ENCODE results near the gene AHNAK2. TPM values are rescaled to one million over a fixed set of nuclear protein-coding genes. Genes with fewer than 3 reads are reported as not detected.
"Not testable (repeated sequence)": the region's sequence is repeated elsewhere in the genome, so short reads cannot be mapped to it uniquely, and the experiment has no call there.

AHNAK2 gene
- total and polyA plus RNA-seq, 2 experiments from 2014 or later, result 38.3 to 58.0 TPM

GRCh38 chr14:104923640-104924420 is 54.3 kb downstream of the AHNAK2 start:
- TF ChIP-seq EZH2phosphoT487 (IDR thresholded peaks at IDR 0.05; ENCODE audit: insufficient read depth, low read depth) (no peak), EZH2 (IDR thresholded peaks at IDR 0.05; ENCODE audit: insufficient read depth, poor library complexity, severe bottlenecking) (no peak)
- Histone ChIP-seq H3K79me2 (ENCODE audit: insufficient read depth) (no peaks in the 10 kb centered on the region), H3K27me3 (replicated peaks; ENCODE audit: insufficient read depth) (0 out of 2 replicates have a peak, but pooled peaks cover 6% of the 10 kb centered on the region), H3K4me2 (ENCODE audit: unreplicated experiment) (no peak overlapping the region), H2AFZ (no peak overlapping the region), H3K9me3 (ENCODE audit: low read depth) (no peaks in the 10 kb centered on the region), H4K20me1 (ENCODE audit: insufficient read depth) (no peaks in the 10 kb centered on the region), H3K27ac (no peak overlapping the region), H3K4me3 (no peak overlapping the region), H3K4me1 (ENCODE audit: insufficient read depth) (no peaks in the 10 kb centered on the region), H3F3A (ENCODE audit: insufficient read depth) (no peaks in the 10 kb centered on the region), H3K36me3 (ENCODE audit: low read depth) (no peaks in the 10 kb centered on the region), H3K9me2 (ENCODE audit: insufficient read depth) (no peaks in the 10 kb centered on the region), H3K9ac (no peak overlapping the region)
- WGBS, 2 experiments (ENCODE audit: low coverage in 1 of 2, low lambda C conversion rate in 2 of 2, missing lambda C conversion rate in 2 of 2), result 68 to 80% methylated on average over 4 of the region's 4 CpGs
- in situ Hi-C loops (cut with MboI), result no loop called here
- no peak for DNase-seq

- TF ChIP-seq EZH2 (IDR thresholded peaks at IDR 0.05; ENCODE audit: insufficient read depth, poor library complexity, severe bottlenecking) (no peak), EZH2phosphoT487 (IDR thresholded peaks at IDR 0.05; ENCODE audit: insufficient read depth, low read depth) (no peak)
- Histone ChIP-seq H3K36me3 (ENCODE audit: low read depth) (no peaks in the 10 kb centered on the region), H2AFZ (no peak overlapping the region), H3K27me3 (replicated peaks; ENCODE audit: insufficient read depth) (peaks cover 20% of the 10 kb centered on the region), H3K9me2 (ENCODE audit: insufficient read depth) (no peaks in the 10 kb centered on the region), H3K4me3 (no peak overlapping the region), H3K27ac (no peak overlapping the region), H4K20me1 (ENCODE audit: insufficient read depth) (no peaks in the 10 kb centered on the region), H3F3A (ENCODE audit: insufficient read depth) (no peaks in the 10 kb centered on the region), H3K79me2 (ENCODE audit: insufficient read depth) (no peaks in the 10 kb centered on the region), H3K4me2 (ENCODE audit: unreplicated experiment) (no peak overlapping the region), H3K9ac (no peak overlapping the region), H3K4me1 (ENCODE audit: insufficient read depth) (no peaks in the 10 kb centered on the region), H3K9me3 (ENCODE audit: low read depth) (no peaks in the 10 kb centered on the region)
- DNase-seq, result no peak
- in situ Hi-C loops (cut with MboI), result no loop called here
- WGBS, 2 experiments (ENCODE audit: low coverage in 1 of 2, low lambda C conversion rate in 2 of 2, missing lambda C conversion rate in 2 of 2), result 53 to 59% methylated on average over 3 of the region's 3 CpGs
These were observed 58.2 kb downstream of the AHNAK2 start for GRCh38 chr14:104919993-104920315.

DNA sequence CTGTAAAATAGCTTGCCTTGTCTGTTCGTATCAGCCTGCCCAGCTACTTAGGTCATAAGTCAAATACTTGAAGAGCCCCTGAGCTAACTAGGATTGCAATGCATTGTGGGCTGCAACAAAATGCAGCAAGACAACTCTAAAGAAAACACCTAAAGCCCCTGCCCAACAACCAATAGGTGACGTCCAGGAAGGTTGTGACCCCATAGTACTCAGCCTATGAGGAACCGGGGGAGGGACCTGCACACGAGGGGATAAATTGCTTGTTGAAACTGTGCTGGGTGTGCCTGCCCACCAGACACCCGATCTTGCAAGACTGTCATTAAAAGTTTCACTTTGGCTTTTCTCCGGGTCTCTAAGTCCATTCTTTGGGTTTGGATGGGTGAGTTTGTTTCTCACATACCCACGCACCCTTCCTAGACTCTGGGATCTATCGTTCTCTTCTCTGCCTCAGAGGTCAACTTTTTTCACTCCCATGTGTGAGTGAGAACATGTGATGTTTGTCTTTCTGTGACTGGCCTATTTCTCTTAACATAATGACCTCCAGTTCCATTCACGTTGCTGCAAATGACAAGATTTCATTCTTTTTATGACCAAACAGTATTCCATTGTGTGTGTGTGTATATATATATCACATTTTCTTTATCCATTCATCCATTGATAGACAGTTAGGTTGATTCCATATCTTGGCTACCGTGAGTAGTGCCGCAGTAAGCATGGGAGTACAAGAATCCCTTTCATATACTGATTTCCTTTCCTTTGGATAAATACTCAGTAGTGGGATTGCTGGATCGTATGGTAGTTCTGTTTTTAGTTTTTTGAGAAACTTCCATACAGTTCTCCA is 58.8 kb downstream of the AHNAK2 start:
- H3K4me1 ChIP-seq (ENCODE audit: insufficient read depth); H3K79me2 ChIP-seq (ENCODE audit: insufficient read depth); H3K9ac ChIP-seq; H3F3A ChIP-seq (ENCODE audit: insufficient read depth); H2AFZ ChIP-seq; H4K20me1 ChIP-seq (ENCODE audit: insufficient read depth); H3K27ac ChIP-seq; DNase-seq; in situ Hi-C loops (cut with MboI); H3K36me3 ChIP-seq (ENCODE audit: low read depth); H3K9me3 ChIP-seq (ENCODE audit: low read depth); H3K4me2 ChIP-seq (ENCODE audit: unreplicated experiment); H3K9me2 ChIP-seq (ENCODE audit: insufficient read depth); H3K4me3 ChIP-seq: not testable (repeated sequence)
- H3K27me3 ChIP-seq (replicated peaks; ENCODE audit: insufficient read depth), result peaks cover 26% of the 10 kb centered on the region
- WGBS, 2 experiments (ENCODE audit: low coverage in 1 of 2, low lambda C conversion rate in 2 of 2, missing lambda C conversion rate in 2 of 2), result 78 to 81% methylated on average over 12 of the region's 12 CpGs

DNA sequence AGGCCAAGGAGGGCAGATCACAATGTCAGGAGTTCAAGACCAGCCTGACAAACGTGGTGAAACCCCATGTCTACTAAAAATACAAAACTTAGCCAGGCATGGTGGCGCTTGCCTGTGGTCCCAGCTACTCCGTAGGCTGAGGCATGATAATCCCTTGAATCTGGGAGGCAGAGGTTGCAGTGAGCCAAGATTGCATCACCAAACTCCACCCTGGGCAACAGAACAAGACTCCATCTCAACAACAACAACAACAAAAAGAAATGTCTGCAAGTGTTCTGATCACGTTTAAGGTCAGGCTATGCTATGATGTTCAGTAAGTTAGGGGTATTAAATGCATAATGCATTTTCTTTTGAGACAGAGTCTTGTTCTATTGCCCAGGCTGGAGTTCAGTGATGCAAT is 60.2 kb downstream of the AHNAK2 start:
- 1 to 7% methylated on average over 4 of the region's 4 CpGs for WGBS, 2 experiments (ENCODE audit: low coverage in 1 of 2, low lambda C conversion rate in 2 of 2, missing lambda C conversion rate in 2 of 2)
- no peak overlapping the region for H2AFZ ChIP-seq
- peak; percentile 29 for DNase-seq

More for the DNA sequence above, 60.2 kb downstream of the AHNAK2 start:
- H3K27ac ChIP-seq, result no peak overlapping the region
- no peaks in the 10 kb centered on the region for H3K36me3 ChIP-seq (ENCODE audit: low read depth)
- H3K4me3 ChIP-seq, result no peak overlapping the region
- H3K9me2 ChIP-seq (ENCODE audit: insufficient read depth), result no peaks in the 10 kb centered on the region
- no peaks in the 10 kb centered on the region for H3K79me2 ChIP-seq (ENCODE audit: insufficient read depth)
- no peaks in the 10 kb centered on the region for H4K20me1 ChIP-seq (ENCODE audit: insufficient read depth)
- H3K4me1 ChIP-seq (ENCODE audit: insufficient read depth), result no peaks in the 10 kb centered on the region
- H3K9me3 ChIP-seq (ENCODE audit: low read depth), result no peaks in the 10 kb centered on the region
- peaks cover 36% of the 10 kb centered on the region for H3K27me3 ChIP-seq (replicated peaks; ENCODE audit: insufficient read depth)
- TF ChIP-seq EZH2 (IDR thresholded peaks at IDR 0.05; ENCODE audit: insufficient read depth, poor library complexity, severe bottlenecking) (no peak), EZH2phosphoT487 (IDR thresholded peaks at IDR 0.05; ENCODE audit: insufficient read depth, low read depth) (no peak)
- no peak overlapping the region for H3K9ac ChIP-seq
- in situ Hi-C loops (cut with MboI), result no loop called here
- no peaks in the 10 kb centered on the region for H3F3A ChIP-seq (ENCODE audit: insufficient read depth)
- H3K4me2 ChIP-seq (ENCODE audit: unreplicated experiment), result no peak overlapping the region
